WTC11 (cell line): ENCODE results near the gene ALPI. TPM values are rescaled to one million over a fixed set of nuclear protein-coding genes. Genes with fewer than 3 reads are reported as not detected.

ENCODE experiments used
- ATF1 ChIP-seq: sonication (generic); formaldehyde crosslinking; IDR thresholded peaks from 2 replicates; pipeline ENCODE4 v1.8.1; 2023; ENCODE audit warnings: mild to moderate bottlenecking, moderate library complexity, missing genetic modification reagents
- CBFB ChIP-seq: sonication (generic); formaldehyde crosslinking; IDR thresholded peaks from 2 replicates; pipeline ENCODE4 v1.8.1; 2022; ENCODE audit warnings: mild to moderate bottlenecking, low read depth, missing genetic modification reagents
- CTCF ChIP-seq: fragments of 200-600 bp; IDR thresholded peaks from 2 replicates; pipeline ENCODE4 v1.8.0; 2022; ENCODE audit warnings: antibody characterized with exemption
- E2F1 ChIP-seq: sonication (generic); formaldehyde crosslinking; IDR thresholded peaks from 2 replicates; pipeline ENCODE4 v1.8.0; 2022; ENCODE audit warnings: mild to moderate bottlenecking, missing genetic modification reagents
- E2F5 ChIP-seq: sonication (generic); formaldehyde crosslinking; IDR thresholded peaks from 2 replicates; pipeline ENCODE4 v1.8.1; 2022; ENCODE audit warnings: mild to moderate bottlenecking, moderate library complexity, missing genetic modification reagents
- FOXP1 ChIP-seq: sonication (generic); formaldehyde crosslinking; IDR thresholded peaks from 2 replicates; pipeline ENCODE4 v1.8.0; 2022; ENCODE audit warnings: missing genetic modification reagents, mild to moderate bottlenecking, moderate library complexity, borderline replicate concordance
- FOXP4 ChIP-seq: sonication (generic); formaldehyde crosslinking; IDR thresholded peaks from 2 replicates; pipeline ENCODE4 v1.8.0; 2022; ENCODE audit warnings: mild to moderate bottlenecking, missing genetic modification reagents
- GABPB1 ChIP-seq: sonication (generic); formaldehyde crosslinking; IDR thresholded peaks from 2 replicates; pipeline ENCODE4 v1.8.1; 2023; ENCODE audit warnings: mild to moderate bottlenecking, missing genetic modification reagents
- HMGXB4 ChIP-seq: sonication (generic); formaldehyde crosslinking; IDR thresholded peaks from 2 replicates; pipeline ENCODE4 v1.8.1; 2023; ENCODE audit warnings: mild to moderate bottlenecking, moderate library complexity, missing genetic modification reagents
- MAX ChIP-seq: sonication (generic); formaldehyde crosslinking; IDR thresholded peaks from 2 replicates; pipeline ENCODE4 v1.8.0; 2022; ENCODE audit warnings: mild to moderate bottlenecking, missing genetic modification reagents
- NR2C2 ChIP-seq: sonication (generic); formaldehyde crosslinking; IDR thresholded peaks from 2 replicates; pipeline ENCODE4 v1.8.0; 2022; ENCODE audit warnings: mild to moderate bottlenecking, missing genetic modification reagents
- OVOL2 ChIP-seq: fragments of 250-450 bp; sonication (Bioruptor Pico); IDR thresholded peaks from 2 replicates; pipeline ENCODE4 v1.9.0; 2021; ENCODE audit warnings: mild to moderate bottlenecking, borderline replicate concordance
- PRDM15 ChIP-seq: sonication (generic); formaldehyde crosslinking; IDR thresholded peaks from 2 replicates; pipeline ENCODE4 v1.8.0; 2022; ENCODE audit warnings: missing genetic modification reagents
- RELA ChIP-seq: sonication (generic); formaldehyde crosslinking; IDR thresholded peaks from 2 replicates; pipeline ENCODE4 v1.8.1; 2022; ENCODE audit warnings: missing genetic modification reagents, mild to moderate bottlenecking, borderline replicate concordance
- SMAD3 ChIP-seq: sonication (generic); formaldehyde crosslinking; IDR thresholded peaks from 2 replicates; pipeline ENCODE4 v1.8.0; 2022; ENCODE audit warnings: missing genetic modification reagents, mild to moderate bottlenecking, borderline replicate concordance
- TP53 ChIP-seq: sonication (generic); formaldehyde crosslinking; IDR thresholded peaks from 2 replicates; pipeline ENCODE4 v1.8.1; 2023; ENCODE audit warnings: mild to moderate bottlenecking, missing genetic modification reagents
- ZMAT4 ChIP-seq: fragments of 250-450 bp; sonication (Bioruptor Pico); IDR thresholded peaks from 2 replicates; pipeline ENCODE4 v1.9.0; 2021; ENCODE audit warnings: mild to moderate bottlenecking
- ZNF121 ChIP-seq: sonication (generic); formaldehyde crosslinking; IDR thresholded peaks from 2 replicates; pipeline ENCODE4 v1.8.0; 2023; ENCODE audit warnings: missing genetic modification reagents
- ZNF138 ChIP-seq: sonication (generic); formaldehyde crosslinking; conservative IDR thresholded peaks from 2 replicates; pipeline ENCODE4 v1.8.1; 2022; ENCODE audit warnings: mild to moderate bottlenecking, moderate library complexity, missing genetic modification reagents
- ZNF281 ChIP-seq: sonication (generic); formaldehyde crosslinking; IDR thresholded peaks from 2 replicates; pipeline ENCODE4 v1.8.0; 2023; ENCODE audit warnings: mild to moderate bottlenecking, missing genetic modification reagents
- ZSCAN18 ChIP-seq: fragments of 250-450 bp; sonication (Bioruptor Pico); IDR thresholded peaks from 2 replicates; pipeline ENCODE4 v2.1.2; 2022; ENCODE audit warnings: mild to moderate bottlenecking, moderate library complexity
- total RNA-seq: library from RNA; stranded (reverse); gene quantifications from 3 replicates; pipeline ENCODE4 v1.2.3, GENCODE V29; 2021

The ALPI gene
- total RNA-seq, 1 experiment from 2014 or later, result not detected

- TF ChIP-seq CTCF (no peak), FOXP4 (CRISPR knock-in tag) (0 out of 2 replicates have a peak, but pooled peaks have one; percentile 33), ZNF138 (CRISPR knock-in tag) (no peak), NR2C2 (no peak), FOXP1 (CRISPR knock-in tag) (no peak), MAX (CRISPR knock-in tag) (peak; percentile 86), HMGXB4 (CRISPR knock-in tag) (no peak), E2F1 (CRISPR knock-in tag) (no peak), ATF1 (CRISPR knock-in tag) (no peak), ZMAT4 (CRISPR knock-in tag) (no peak), E2F5 (no peak), OVOL2 (CRISPR knock-in tag) (no peak), ZNF281 (CRISPR knock-in tag) (no peak), ZSCAN18 (CRISPR knock-in tag) (no peak), GABPB1 (CRISPR knock-in tag) (no peak), RELA (CRISPR knock-in tag) (0 out of 2 replicates have a peak, but pooled peaks have one; percentile 19), PRDM15 (CRISPR knock-in tag) (no peak), ZNF121 (no peak), CBFB (CRISPR knock-in tag) (0 out of 2 replicates have a peak, but pooled peaks have one; percentile 49), SMAD3 (CRISPR knock-in tag) (no peak), TP53 (CRISPR knock-in tag) (no peak)
Measured at GRCh38 chr2:232485757-232486557, 30.0 kb downstream of the ALPI start (continued).
